ENCODE measurements around the gene TBC1D32. TPM values are rescaled to one million over a fixed set of nuclear protein-coding genes. Genes with fewer than 3 reads are reported as not detected.

TBC1D32 gene
- total and polyA plus RNA-seq, 2 donors (not counting 1 experiment from before 2014, with no cell fraction given), result 6.3 to 21.0 TPM

DNA sequence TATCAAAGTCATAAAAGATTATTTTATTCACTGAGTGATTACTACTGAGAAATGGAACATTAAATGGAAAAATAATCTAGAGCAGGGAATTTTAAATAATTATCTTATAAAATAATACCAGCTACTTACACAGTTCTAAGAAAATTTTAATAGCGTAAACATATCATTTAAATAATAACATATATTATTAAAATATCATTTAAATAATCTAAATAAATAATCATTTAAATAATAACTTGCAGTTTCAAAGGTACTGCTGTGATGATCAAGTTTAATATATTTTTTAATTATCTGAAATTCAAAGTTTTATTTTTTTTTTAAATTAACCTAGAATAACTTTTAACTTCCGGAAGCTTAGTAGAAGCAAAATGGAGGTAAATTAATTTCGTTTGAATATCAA lies 301.2 kb downstream of the TBC1D32 start:
- H3K4me3 ChIP-seq (replicated peaks in 1 of 4; ENCODE audit: control extremely low read depth in 1 of 4, insufficient read depth in 1 of 4, low read depth in 3 of 4, low read length in 4 of 4), result no peak overlapping the region
- no peaks in the 10 kb centered on the region for H3K36me3 ChIP-seq (ENCODE audit: control insufficient read depth, insufficient read depth, low read length)
- H3K9me3 ChIP-seq (ENCODE audit: control insufficient read depth, insufficient read depth, low read depth, low read length), result no peaks in the 10 kb centered on the region
- H3K27ac ChIP-seq (ENCODE audit: insufficient read depth, low read length), result no peak overlapping the region
- TF ChIP-seq, protein P1, sequence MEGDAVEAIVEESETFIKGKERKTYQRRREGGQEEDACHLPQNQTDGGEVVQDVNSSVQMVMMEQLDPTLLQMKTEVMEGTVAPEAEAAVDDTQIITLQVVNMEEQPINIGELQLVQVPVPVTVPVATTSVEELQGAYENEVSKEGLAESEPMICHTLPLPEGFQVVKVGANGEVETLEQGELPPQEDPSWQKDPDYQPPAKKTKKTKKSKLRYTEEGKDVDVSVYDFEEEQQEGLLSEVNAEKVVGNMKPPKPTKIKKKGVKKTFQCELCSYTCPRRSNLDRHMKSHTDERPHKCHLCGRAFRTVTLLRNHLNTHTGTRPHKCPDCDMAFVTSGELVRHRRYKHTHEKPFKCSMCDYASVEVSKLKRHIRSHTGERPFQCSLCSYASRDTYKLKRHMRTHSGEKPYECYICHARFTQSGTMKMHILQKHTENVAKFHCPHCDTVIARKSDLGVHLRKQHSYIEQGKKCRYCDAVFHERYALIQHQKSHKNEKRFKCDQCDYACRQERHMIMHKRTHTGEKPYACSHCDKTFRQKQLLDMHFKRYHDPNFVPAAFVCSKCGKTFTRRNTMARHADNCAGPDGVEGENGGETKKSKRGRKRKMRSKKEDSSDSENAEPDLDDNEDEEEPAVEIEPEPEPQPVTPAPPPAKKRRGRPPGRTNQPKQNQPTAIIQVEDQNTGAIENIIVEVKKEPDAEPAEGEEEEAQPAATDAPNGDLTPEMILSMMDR (conservative IDR thresholded peaks at IDR 0.05 in 1 of 2, IDR thresholded peaks at IDR 0.05 in 1 of 2; ENCODE audit: low read depth in 1 of 2, low read length in 2 of 2), result no peak
- TF ChIP-seq EZH2 (IDR thresholded peaks at IDR 0.05; ENCODE audit: low read length, missing control alignments), result no peak
- H2AFZ ChIP-seq (ENCODE audit: low read length), result no peak overlapping the region
- no peak for DNase-seq (ENCODE audit: low read depth in 2 of 2)
- no peak overlapping the region for H3K9ac ChIP-seq (ENCODE audit: insufficient read depth, low read length)
- no peaks in the 10 kb centered on the region for H3K4me1 ChIP-seq (ENCODE audit: control insufficient read depth, extremely low read depth, insufficient read depth, low read length)
- no peaks in the 10 kb centered on the region for H3K27me3 ChIP-seq (ENCODE audit: control insufficient read depth, insufficient read depth, low read length)
- H3K4me2 ChIP-seq (ENCODE audit: extremely low read depth, insufficient read depth, low read length), result no peak overlapping the region
- no peaks in the 10 kb centered on the region for H4K20me1 ChIP-seq (ENCODE audit: control insufficient read depth, extremely low read depth, insufficient read depth, low read length)
- no peaks in the 10 kb centered on the region for H3K79me2 ChIP-seq (ENCODE audit: control insufficient read depth, insufficient read depth, low read length)

DNA sequence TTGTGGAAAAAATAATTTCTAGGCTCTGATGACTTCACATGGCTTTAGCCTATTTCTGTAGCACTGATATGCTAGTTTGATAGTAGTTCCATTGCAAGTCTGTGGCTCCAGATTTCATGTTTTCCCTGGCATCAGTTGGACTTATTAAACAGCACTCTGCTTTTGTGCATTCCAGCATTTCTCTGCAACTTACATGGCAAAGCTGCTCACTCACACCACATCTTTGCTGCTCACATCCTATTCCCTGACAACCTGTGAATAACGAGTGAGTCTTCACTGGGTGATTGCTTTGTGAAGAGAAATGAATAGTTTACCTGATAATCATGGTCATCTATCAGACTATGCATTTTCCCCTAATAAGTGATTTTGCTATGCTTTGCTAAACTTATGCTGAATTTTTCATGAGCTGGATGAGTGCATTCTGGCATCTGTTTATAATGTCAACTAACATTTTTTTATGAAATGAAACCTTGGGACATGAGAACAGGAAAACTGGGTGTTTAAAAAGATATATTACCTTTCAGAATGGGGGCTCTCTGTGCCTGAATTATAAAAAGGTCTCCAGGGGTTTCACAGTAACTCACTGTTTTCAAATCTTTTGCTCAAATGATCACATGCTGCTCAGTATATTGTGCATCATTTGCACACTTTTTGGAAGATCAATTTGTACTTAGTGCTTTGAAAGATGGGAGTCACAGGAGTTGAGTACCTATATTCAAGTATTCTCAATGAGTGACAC lies 301.8 kb downstream of the TBC1D32 start:
- Histone ChIP-seq H2AFZ (ENCODE audit: low read length) (no peak overlapping the region), H3K4me2 (ENCODE audit: extremely low read depth, insufficient read depth, low read length) (no peak overlapping the region)
- TF ChIP-seq, protein P1 (conservative IDR thresholded peaks at IDR 0.05 in 1 of 2, IDR thresholded peaks at IDR 0.05 in 1 of 2; ENCODE audit: low read depth in 1 of 2, low read length in 2 of 2), result no peak
- no peak for TF ChIP-seq EZH2 (IDR thresholded peaks at IDR 0.05; ENCODE audit: low read length, missing control alignments)

More for the DNA sequence above, 301.8 kb downstream of the TBC1D32 start:
- H3K4me1 ChIP-seq (ENCODE audit: control insufficient read depth, extremely low read depth, insufficient read depth, low read length), result no peaks in the 10 kb centered on the region
- H3K36me3 ChIP-seq (ENCODE audit: control insufficient read depth, insufficient read depth, low read length), result no peaks in the 10 kb centered on the region
- H3K4me3 ChIP-seq (replicated peaks in 1 of 4; ENCODE audit: control extremely low read depth in 1 of 4, insufficient read depth in 1 of 4, low read depth in 3 of 4, low read length in 4 of 4), result no peak overlapping the region
- H3K79me2 ChIP-seq (ENCODE audit: control insufficient read depth, insufficient read depth, low read length), result no peaks in the 10 kb centered on the region
- no peak for DNase-seq (ENCODE audit: low read depth in 2 of 2)
- H3K9ac ChIP-seq (ENCODE audit: insufficient read depth, low read length), result no peak overlapping the region
- no peak overlapping the region for H3K27ac ChIP-seq (ENCODE audit: insufficient read depth, low read length)
- no peaks in the 10 kb centered on the region for H3K27me3 ChIP-seq (ENCODE audit: control insufficient read depth, insufficient read depth, low read length)
- no peaks in the 10 kb centered on the region for H4K20me1 ChIP-seq (ENCODE audit: control insufficient read depth, extremely low read depth, insufficient read depth, low read length)
- no peaks in the 10 kb centered on the region for H3K9me3 ChIP-seq (ENCODE audit: control insufficient read depth, insufficient read depth, low read depth, low read length)

Other genes with a start within 250 kb of the TBC1D32 start
- 154 and 209 TPM in 2 replicates for gene GJA1, start 101.2 kb upstream of the TBC1D32 start, total RNA-seq
- gene GJA1, start 101.2 kb upstream of the TBC1D32 start, polyA plus RNA-seq, result 77.8 and 274 TPM in 2 replicates